SK-N-SH (cell line): ENCODE data around the gene CARD6. TPM values are rescaled to one million over a fixed set of nuclear protein-coding genes. Genes with fewer than 3 reads are reported as not detected.

Experiments used
- CTCF ChIA-PET: fragments of 300-600, 350-600 bp; formaldehyde crosslinking; extraction: SDS; loops from one replicate; lab custom pipeline; 2021; lab: Yijun Ruan, JAX
- POLR2A ChIA-PET: fragments of 350-600 bp; sonication (Branson Sonifier 250); formaldehyde crosslinking; extraction: SDS; loops from one replicate; lab custom pipeline; 2020; ENCODE audit warnings: antibody characterized with exemption, inconsistent platforms; lab: Yijun Ruan, JAX
- DNase-seq: peaks from one replicate; pipeline ENCODE4 v3.0.0; 2012
- H2AFZ ChIP-seq: fragments of 200-600 bp; sonication (generic); 2 replicates; pipeline ENCODE4 v1.8.1; 2016; ENCODE audit warnings: antibody characterized with exemption, mild to moderate bottlenecking, low read depth
- H3F3A ChIP-seq: fragments of 200-600 bp; sonication (generic); replicated peaks from 2 replicates; pipeline ENCODE3; 2016; ENCODE audit warnings: antibody characterized with exemption, mild to moderate bottlenecking; ENCODE audit not compliant: insufficient read depth
- H3K27ac ChIP-seq, 2 experiments: fragments of 200-500 bp in 1 of 2; fragments of 200-600 bp in 1 of 2; sonication (Bioruptor generic) in 1 of 2; sonication (generic), shearing (Covaris generic) in 1 of 2; 2 replicates each; pipeline versions ENCODE4 v1.5.1 to v1.6.1; 2014 to 2016; ENCODE audit warnings: low read depth in 2 of 2, inconsistent platforms in 1 of 2, low read length in 1 of 2, mild to moderate bottlenecking in 1 of 2, mixed read lengths in 1 of 2
- H3K27me3 ChIP-seq: fragments of 200-600 bp; sonication (generic), shearing (Covaris generic); 2 replicates; pipeline ENCODE4 v1.6.1; 2016; ENCODE audit warnings: mixed run types; ENCODE audit not compliant: insufficient read depth
- H3K36me3 ChIP-seq, 2 experiments: fragments of 200-500 bp in 1 of 2; fragments of 200-600 bp in 1 of 2; sonication (Bioruptor generic) in 1 of 2; sonication (generic) in 1 of 2; replicated peaks in 1 of 2; 2 replicates each; pipeline versions ENCODE3 to v1.5.1; 2014 to 2016; ENCODE audit warnings: low read length in 1 of 2, mild to moderate bottlenecking in 1 of 2; ENCODE audit not compliant: insufficient read depth in 2 of 2, control insufficient read depth in 1 of 2
- H3K4me1 ChIP-seq, 2 experiments: fragments of 200-500 bp in 1 of 2; fragments of 200-600 bp in 1 of 2; sonication (Bioruptor generic) in 1 of 2; sonication (generic), shearing (Covaris generic) in 1 of 2; 2 replicates each; pipeline versions ENCODE4 v1.5.1 to v1.6.1; 2014 to 2016; ENCODE audit warnings: low read depth in 1 of 2, low read length in 1 of 2, mixed run types in 1 of 2; ENCODE audit not compliant: insufficient read depth in 2 of 2, control insufficient read depth in 1 of 2
- H3K4me2 ChIP-seq: fragments of 200-600 bp; sonication (generic), shearing (Covaris generic); 2 replicates; pipeline ENCODE4 v1.6.1; 2017; ENCODE audit warnings: mixed run types
- H3K4me3 ChIP-seq, 2 experiments: fragments of 200-500 bp in 1 of 2; fragments of 200-600 bp in 1 of 2; sonication (Bioruptor generic) in 1 of 2; sonication (generic), shearing (Covaris generic) in 1 of 2; 2 replicates each; pipeline versions ENCODE4 v1.5.1 to v1.8.1; 2014 to 2016; ENCODE audit warnings: low read depth in 2 of 2, inconsistent platforms in 1 of 2, low read length in 1 of 2, mild to moderate bottlenecking in 1 of 2, mixed read lengths in 1 of 2, moderate library complexity in 1 of 2
- H3K79me2 ChIP-seq: fragments of 200-600 bp; sonication (generic); 2 replicates; pipeline ENCODE4 v1.8.1; 2017; ENCODE audit warnings: mild to moderate bottlenecking; ENCODE audit not compliant: insufficient read depth
- H3K9ac ChIP-seq: fragments of 200-600 bp; sonication (generic); 2 replicates; pipeline ENCODE4 v1.6.1; 2017; ENCODE audit warnings: mixed run types
- H3K9me2 ChIP-seq: fragments of 200-600 bp; sonication (generic); 2 replicates; pipeline ENCODE4 v1.6.1; 2017; ENCODE audit warnings: mixed run types
- H3K9me3 ChIP-seq: fragments of 200-600 bp; sonication (generic); 2 replicates; pipeline ENCODE4 v1.6.1; 2017; ENCODE audit warnings: mixed run types, mild to moderate bottlenecking, moderate library complexity
- H4K20me1 ChIP-seq: fragments of 200-600 bp; sonication (generic); 2 replicates; pipeline ENCODE4 v1.6.1; 2017; ENCODE audit warnings: mild to moderate bottlenecking, mixed run types; ENCODE audit not compliant: insufficient read depth
- CTCF ChIP-seq: fragments of 200-600 bp; sonication (generic); IDR thresholded peaks from 2 replicates; pipeline ENCODE4 v1.6.1; 2017; ENCODE audit warnings: antibody characterized with exemption, mild to moderate bottlenecking, moderate library complexity
- FOSL2 ChIP-seq: IDR thresholded peaks from 2 replicates; pipeline ENCODE4 v1.4.0; 2012; ENCODE audit warnings: low read depth, mild to moderate bottlenecking, moderate library complexity, borderline replicate concordance
- GATA2 ChIP-seq: sonication (generic); formaldehyde crosslinking; IDR thresholded peaks from 2 replicates; pipeline ENCODE4 v1.5.0; 2020; ENCODE audit warnings: mild to moderate bottlenecking, missing genetic modification reagents
- MXI1 ChIP-seq: IDR thresholded peaks from 2 replicates; pipeline ENCODE4 v1.6.1; 2012; ENCODE audit warnings: mild to moderate bottlenecking, low read depth, low read length, improper control_type of control experiment
- NFIC ChIP-seq: IDR thresholded peaks from 2 replicates; pipeline ENCODE4 v1.4.0; 2012; ENCODE audit warnings: borderline replicate concordance
- POLR2AphosphoS5 ChIP-seq: IDR thresholded peaks from 2 replicates; pipeline ENCODE4 v1.6.1; 2012; ENCODE audit warnings: low read depth, low read length
- RAD21 ChIP-seq: IDR thresholded peaks from 2 replicates; pipeline ENCODE4 v1.6.1; 2012; ENCODE audit warnings: mild to moderate bottlenecking, low read length
- RCOR1 ChIP-seq: fragments of 150-350 bp; IDR thresholded peaks from 2 replicates; pipeline ENCODE4 v1.6.1; 2017; ENCODE audit warnings: antibody characterized with exemption, low read length
- REST ChIP-seq: IDR thresholded peaks from 2 replicates; pipeline ENCODE4 v1.6.1; 2012; ENCODE audit warnings: mild to moderate bottlenecking, low read depth, low read length, moderate library complexity
- RXRA ChIP-seq: IDR thresholded peaks from 2 replicates; pipeline ENCODE4 v1.4.0; 2012; ENCODE audit warnings: low read depth, mild to moderate bottlenecking, borderline replicate concordance
- SIN3A ChIP-seq: IDR thresholded peaks from 2 replicates; pipeline ENCODE4 v1.6.1; 2012; ENCODE audit warnings: low read depth, mild to moderate bottlenecking, low read length, moderate library complexity, borderline replicate concordance
- TCF12 ChIP-seq: IDR thresholded peaks from 2 replicates; pipeline ENCODE4 v1.4.0; 2012
- TEAD4 ChIP-seq: IDR thresholded peaks from 2 replicates; pipeline ENCODE4 v1.4.0; 2012; ENCODE audit warnings: mild to moderate bottlenecking, borderline replicate concordance; ENCODE audit not compliant: insufficient read depth
- YY1 ChIP-seq: IDR thresholded peaks from 2 replicates; pipeline ENCODE4 v1.4.0; 2012; ENCODE audit warnings: low read depth, mild to moderate bottlenecking
- ZBTB33 ChIP-seq: IDR thresholded peaks from 2 replicates; pipeline ENCODE4 v1.4.0; 2012; ENCODE audit warnings: low read depth, borderline replicate concordance
- WGBS: methylation state at CpG from one replicate; pipeline ENCODE4 v1.1.6; 2017; ENCODE audit warnings: low lambda C conversion rate; 5-methylcytosine and 5-hydroxymethylcytosine counted together
- polyA plus RNA-seq, 3 experiments: library from polyadenylated mRNA; depleted of rRNA; stranded (reverse); fragments of >200 nt; gene quantifications; 2 replicates each; pipeline ENCODE4 v1.2.3, GENCODE V29; 2012

Gene CARD6
- polyA plus RNA-seq, 1 of the 3 experiments (the other 2 are of a cell fraction): 0.03 TPM

- TF ChIP-seq RCOR1 (no peak), RXRA (no peak), YY1 (no peak)
Measured at GRCh38 chr5:40844565-40844964, 3.4 kb downstream of the CARD6 start (continued).

- Histone ChIP-seq H3K27ac (no peak overlapping the region), H3F3A (no peaks in the 10 kb centered on the region), H3K4me3 (no peak overlapping the region), H2AFZ (no peak overlapping the region), H3K4me1 (no peaks in the 10 kb centered on the region), H3K27me3 (no peaks in the 10 kb centered on the region), H3K36me3 (no peaks in the 10 kb centered on the region), H4K20me1 (no peaks in the 10 kb centered on the region), H3K9me3 (no peaks in the 10 kb centered on the region), H3K9me2 (no peaks in the 10 kb centered on the region), H3K9ac (no peak overlapping the region), H3K79me2 (no peaks in the 10 kb centered on the region), H3K4me2 (no peak overlapping the region)
- DNase-seq: no peak
- 51% methylated on average over 2 of the region's 2 CpGs for WGBS
- POLR2A ChIA-PET: no interaction called here
- TF ChIP-seq RXRA (no peak), NFIC (no peak), GATA2 (CRISPR knock-in tag) (no peak), SIN3A (no peak), REST (no peak), TEAD4 (no peak), TCF12 (no peak), POLR2AphosphoS5 (no peak), RAD21 (no peak), YY1 (no peak), CTCF (no peak), MXI1 (no peak), FOSL2 (no peak), ZBTB33 (no peak), RCOR1 (no peak)
- CTCF ChIA-PET: no interaction called here
Measured at GRCh38 chr5:40846371-40846770, 5.2 kb downstream of the CARD6 start.
